ENCODE results near the gene HSPB1. TPM values are rescaled to one million over a fixed set of nuclear protein-coding genes. Genes with fewer than 3 reads are reported as not detected.

The HSPB1 gene
- total RNA-seq, 1 experiment from 2014 or later: 414 TPM

- Histone ChIP-seq H2AFZ (no peak overlapping the region), H3K79me2 (ENCODE audit: low read depth) (peaks cover 97% of the 10 kb centered on the region), H3K4me1 (replicated peaks; ENCODE audit: insufficient read depth) (peaks cover 68% of the 10 kb centered on the region), H3F3A (ENCODE audit: insufficient read depth, low read depth) (peaks cover 80% of the 10 kb centered on the region), H3K4me3 (no peak overlapping the region), H3K27ac (peak overlapping the region; percentile 84), H3K36me3 (ENCODE audit: low read depth) (peaks cover 46% of the 10 kb centered on the region), H3K27me3 (ENCODE audit: insufficient read depth, low read depth) (no peaks in the 10 kb centered on the region), H3K9me3 (ENCODE audit: insufficient read depth, low read depth) (no peaks in the 10 kb centered on the region), H3K9me2 (ENCODE audit: insufficient read depth) (no peaks in the 10 kb centered on the region), H4K20me1 (ENCODE audit: insufficient read depth) (peaks cover 32% of the 10 kb centered on the region), H3K4me2 (no peak overlapping the region)
- intact Hi-C loops (cut with micrococcal nuclease; ENCODE audit: unreplicated experiment): loop anchor here (5.0 kb wide), 1 partner anchor 80 kb away; the partner anchor contains the start of gene ZP3
- ChIA-PET POLR2A (ENCODE audit: unreplicated experiment) (no interaction called here), CTCF (no interaction called here)
- no TSS peak for BruUV-seq (replicated peaks)
- DNase-seq: no peak
- TF ChIP-seq EZH2 (IDR thresholded peaks at IDR 0.05; ENCODE audit: low read depth) (no peak), CTCF (conservative IDR thresholded peaks at IDR 0.05) (no peak)
Observed at GRCh38 chr7:76342222-76342621, 39.7 kb downstream of the HSPB1 start.

- Histone ChIP-seq H3K36me3 (ENCODE audit: low read depth) (peaks cover 47% of the 10 kb centered on the region), H4K20me1 (ENCODE audit: insufficient read depth) (peaks cover 36% of the 10 kb centered on the region), H3K9me2 (ENCODE audit: insufficient read depth) (no peaks in the 10 kb centered on the region), H3K4me1 (replicated peaks; ENCODE audit: insufficient read depth) (peaks cover 59% of the 10 kb centered on the region), H2AFZ (no peak overlapping the region), H3K9me3 (ENCODE audit: insufficient read depth, low read depth) (no peaks in the 10 kb centered on the region), H3K27ac (peak overlapping the region; percentile 84; the same call in 1 of the 2 replicates), H3F3A (ENCODE audit: insufficient read depth, low read depth) (peaks cover 76% of the 10 kb centered on the region), H3K4me3 (no peak overlapping the region), H3K4me2 (no peak overlapping the region), H3K27me3 (ENCODE audit: insufficient read depth, low read depth) (no peaks in the 10 kb centered on the region), H3K79me2 (ENCODE audit: low read depth) (peaks cover 97% of the 10 kb centered on the region)
- DNase-seq: no peak
- BruUV-seq (replicated peaks): no TSS peak
- no peak for TF ChIP-seq CTCF (conservative IDR thresholded peaks at IDR 0.05)
- no peak for TF ChIP-seq EZH2 (IDR thresholded peaks at IDR 0.05; ENCODE audit: low read depth)
- intact Hi-C loops (cut with micrococcal nuclease; ENCODE audit: unreplicated experiment): loop anchor here (5.0 kb wide), 1 partner anchor 79 kb away; the partner anchor contains the start of gene ZP3
- POLR2A ChIA-PET (ENCODE audit: unreplicated experiment): no interaction called here
- CTCF ChIA-PET: interaction anchor here (0.6 to 0.7 kb wide), 2 partner anchors 21 to 1018 kb away, joined by 4 to 7 read pairs; no protein-coding TSS in a partner anchor
Observed at GRCh38 chr7:76343294-76343930, 40.9 kb downstream of the HSPB1 start.

- H2AFZ ChIP-seq: no peak overlapping the region
- TF ChIP-seq CTCF (conservative IDR thresholded peaks at IDR 0.05): no peak
- TF ChIP-seq EZH2 (IDR thresholded peaks at IDR 0.05; ENCODE audit: low read depth): no peak
- peak overlapping the region; percentile 84; the same call in 1 of the 2 replicates for H3K27ac ChIP-seq
- DNase-seq: no peak
- H3K27me3 ChIP-seq (ENCODE audit: insufficient read depth, low read depth): no peaks in the 10 kb centered on the region
- H3K9me3 ChIP-seq (ENCODE audit: insufficient read depth, low read depth): no peaks in the 10 kb centered on the region
- peaks cover 41% of the 10 kb centered on the region for H4K20me1 ChIP-seq (ENCODE audit: insufficient read depth)
- H3K4me1 ChIP-seq (replicated peaks; ENCODE audit: insufficient read depth): peaks cover 54% of the 10 kb centered on the region
- ChIA-PET CTCF (interaction anchor here (0.7 kb wide), 1 partner anchor 21 kb away, joined by 7 read pairs; no protein-coding TSS in a partner anchor), POLR2A (ENCODE audit: unreplicated experiment) (no interaction called here)
- H3K79me2 ChIP-seq (ENCODE audit: low read depth): peaks cover 97% of the 10 kb centered on the region
- no peak overlapping the region for H3K4me3 ChIP-seq
- no TSS peak for BruUV-seq (replicated peaks)
- H3F3A ChIP-seq (ENCODE audit: insufficient read depth, low read depth): peaks cover 74% of the 10 kb centered on the region
- H3K36me3 ChIP-seq (ENCODE audit: low read depth): peaks cover 51% of the 10 kb centered on the region
- no peak overlapping the region for H3K4me2 ChIP-seq
- no peaks in the 10 kb centered on the region for H3K9me2 ChIP-seq (ENCODE audit: insufficient read depth)
- intact Hi-C loops (cut with micrococcal nuclease; ENCODE audit: unreplicated experiment): loop anchor here (5.0 kb wide), 1 partner anchor 78 kb away; the partner anchor contains the start of gene ZP3
Observed at GRCh38 chr7:76343931-76344321, 41.5 kb downstream of the HSPB1 start.

All from PC-9 (cell line).